NB4 (cell line): ENCODE measurements around the gene ASIC2.

ENCODE experiments used
- POLR2A ChIP-seq: IDR thresholded peaks from 2 replicates; pipeline ENCODE4 v1.6.1; 2011; ENCODE audit warnings: mild to moderate bottlenecking; ENCODE audit not compliant: insufficient read length; ENCODE audit errors: extremely low read depth
- TF ChIP-seq, protein P1 (sequence below): IDR thresholded peaks from one replicate; pipeline ENCODE4 v1.5.1; 2012; ENCODE audit warnings: low read depth, low read length
- TF ChIP-seq, protein P2 (sequence below): IDR thresholded peaks from 2 replicates; pipeline ENCODE4 v1.6.1; 2011; ENCODE audit warnings: low read depth, low read length

DNA sequence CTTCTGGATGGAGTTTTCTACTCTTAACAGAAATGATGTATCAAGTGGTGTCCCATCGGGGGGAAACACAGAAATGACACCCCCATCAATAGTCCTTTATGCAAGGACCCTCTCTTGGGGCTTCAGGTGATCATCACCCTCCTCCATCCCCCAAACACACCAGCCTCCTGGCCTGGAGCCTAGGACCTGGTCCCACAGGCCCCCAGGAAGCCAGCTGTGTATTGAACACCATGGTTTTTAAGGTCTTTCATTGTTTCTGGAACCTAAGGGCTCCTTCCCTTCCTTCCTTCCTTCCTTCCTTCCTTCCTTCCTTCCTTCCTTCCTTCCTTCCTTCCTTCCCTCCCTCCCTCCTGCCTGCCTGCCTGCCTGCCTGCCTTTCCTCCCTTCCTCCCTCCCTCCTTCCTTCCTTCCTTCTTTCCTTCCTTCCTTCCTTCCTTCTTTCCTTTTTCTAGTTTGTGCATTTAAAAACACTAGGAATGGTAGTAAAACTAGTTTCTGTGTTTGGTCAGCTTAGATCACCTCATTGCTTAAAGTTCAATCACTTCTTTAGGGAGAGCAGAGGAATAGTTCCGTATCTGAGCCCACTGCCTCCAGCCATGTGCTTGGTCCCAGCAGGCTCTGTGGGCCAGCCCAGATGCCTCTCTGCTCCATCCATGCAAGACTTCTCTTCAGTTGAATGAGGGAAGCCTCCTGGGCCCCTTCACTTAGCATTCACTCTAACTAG is 23.6 kb downstream of the ASIC2 start:
- TF ChIP-seq, protein P1, sequence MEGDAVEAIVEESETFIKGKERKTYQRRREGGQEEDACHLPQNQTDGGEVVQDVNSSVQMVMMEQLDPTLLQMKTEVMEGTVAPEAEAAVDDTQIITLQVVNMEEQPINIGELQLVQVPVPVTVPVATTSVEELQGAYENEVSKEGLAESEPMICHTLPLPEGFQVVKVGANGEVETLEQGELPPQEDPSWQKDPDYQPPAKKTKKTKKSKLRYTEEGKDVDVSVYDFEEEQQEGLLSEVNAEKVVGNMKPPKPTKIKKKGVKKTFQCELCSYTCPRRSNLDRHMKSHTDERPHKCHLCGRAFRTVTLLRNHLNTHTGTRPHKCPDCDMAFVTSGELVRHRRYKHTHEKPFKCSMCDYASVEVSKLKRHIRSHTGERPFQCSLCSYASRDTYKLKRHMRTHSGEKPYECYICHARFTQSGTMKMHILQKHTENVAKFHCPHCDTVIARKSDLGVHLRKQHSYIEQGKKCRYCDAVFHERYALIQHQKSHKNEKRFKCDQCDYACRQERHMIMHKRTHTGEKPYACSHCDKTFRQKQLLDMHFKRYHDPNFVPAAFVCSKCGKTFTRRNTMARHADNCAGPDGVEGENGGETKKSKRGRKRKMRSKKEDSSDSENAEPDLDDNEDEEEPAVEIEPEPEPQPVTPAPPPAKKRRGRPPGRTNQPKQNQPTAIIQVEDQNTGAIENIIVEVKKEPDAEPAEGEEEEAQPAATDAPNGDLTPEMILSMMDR: no peak
- no peak for TF ChIP-seq POLR2A
- TF ChIP-seq, protein P2, sequence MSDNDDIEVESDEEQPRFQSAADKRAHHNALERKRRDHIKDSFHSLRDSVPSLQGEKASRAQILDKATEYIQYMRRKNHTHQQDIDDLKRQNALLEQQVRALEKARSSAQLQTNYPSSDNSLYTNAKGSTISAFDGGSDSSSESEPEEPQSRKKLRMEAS: no peak
